ENCODE results near the gene MEGF11.

DNA sequence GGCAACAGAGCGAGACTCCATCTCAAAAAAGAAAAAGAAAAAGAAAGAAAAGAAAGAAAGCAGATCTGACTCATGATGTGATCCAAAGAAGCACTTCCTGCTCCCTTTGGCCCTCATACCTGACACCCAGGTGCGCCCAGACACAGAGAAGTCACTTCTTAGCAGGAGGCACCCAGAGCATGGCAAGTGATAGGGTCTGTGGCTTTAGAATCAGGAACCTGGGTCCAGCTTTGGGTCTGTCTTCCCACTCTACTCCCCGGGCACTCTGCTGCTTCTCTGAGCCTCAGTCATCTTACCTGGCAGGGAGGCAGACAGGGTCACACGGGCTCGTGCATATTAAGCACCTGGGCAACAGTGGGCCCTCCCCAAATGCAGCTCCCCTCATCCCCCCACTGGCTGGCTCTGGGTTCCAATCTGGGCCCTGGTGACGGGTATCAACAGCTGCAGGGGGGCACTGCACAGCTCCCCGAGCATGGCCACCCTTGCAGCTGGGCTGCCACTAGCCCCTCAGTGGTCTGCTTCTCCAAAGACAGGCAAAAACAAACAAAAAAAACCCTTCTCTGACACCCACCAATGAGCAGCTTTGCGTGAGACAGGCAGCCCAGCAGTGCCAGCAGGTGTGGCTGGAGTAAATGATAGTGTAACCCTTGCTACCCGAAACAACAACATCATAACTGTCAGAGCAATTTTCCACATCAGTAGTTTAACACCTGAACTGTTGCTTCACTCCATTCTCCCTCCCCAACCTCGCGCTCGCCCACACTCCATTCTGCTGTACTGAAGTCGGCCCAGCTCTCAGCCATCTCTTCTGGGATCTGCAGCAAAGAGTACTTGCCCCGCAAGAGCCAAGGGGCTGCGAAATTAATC, 99.8 kb downstream of the MEGF11 start:
- TF ChIP-seq, protein P1, sequence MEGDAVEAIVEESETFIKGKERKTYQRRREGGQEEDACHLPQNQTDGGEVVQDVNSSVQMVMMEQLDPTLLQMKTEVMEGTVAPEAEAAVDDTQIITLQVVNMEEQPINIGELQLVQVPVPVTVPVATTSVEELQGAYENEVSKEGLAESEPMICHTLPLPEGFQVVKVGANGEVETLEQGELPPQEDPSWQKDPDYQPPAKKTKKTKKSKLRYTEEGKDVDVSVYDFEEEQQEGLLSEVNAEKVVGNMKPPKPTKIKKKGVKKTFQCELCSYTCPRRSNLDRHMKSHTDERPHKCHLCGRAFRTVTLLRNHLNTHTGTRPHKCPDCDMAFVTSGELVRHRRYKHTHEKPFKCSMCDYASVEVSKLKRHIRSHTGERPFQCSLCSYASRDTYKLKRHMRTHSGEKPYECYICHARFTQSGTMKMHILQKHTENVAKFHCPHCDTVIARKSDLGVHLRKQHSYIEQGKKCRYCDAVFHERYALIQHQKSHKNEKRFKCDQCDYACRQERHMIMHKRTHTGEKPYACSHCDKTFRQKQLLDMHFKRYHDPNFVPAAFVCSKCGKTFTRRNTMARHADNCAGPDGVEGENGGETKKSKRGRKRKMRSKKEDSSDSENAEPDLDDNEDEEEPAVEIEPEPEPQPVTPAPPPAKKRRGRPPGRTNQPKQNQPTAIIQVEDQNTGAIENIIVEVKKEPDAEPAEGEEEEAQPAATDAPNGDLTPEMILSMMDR (IDR thresholded peaks at IDR 0.05; ENCODE audit: insufficient read depth, low read length): no peak
- no peak for TF ChIP-seq POLR2AphosphoS5 (IDR thresholded peaks at IDR 0.05; ENCODE audit: low read depth)
- no peak for TF ChIP-seq SPI1 (IDR thresholded peaks at IDR 0.05; ENCODE audit: borderline replicate concordance, low read depth)
- no peak for TF ChIP-seq GABPA (IDR thresholded peaks at IDR 0.05; ENCODE audit: low read depth)
